Ovary (tissue), 3 donors: ENCODE data around the gene BRSK2.

Source experiments
- CTCF ChIP-seq, 3 donors: fragments of 450-650 bp in 2 of 3; fragments of 200-600 bp in 1 of 3; IDR thresholded peaks; one replicate each; pipeline versions ENCODE4 v1.5.1 to v1.8.0; 2016 to 2022; ENCODE audit warnings: antibody characterized with exemption in 3 of 3, mild to moderate bottlenecking in 1 of 3
- POLR2A ChIP-seq: fragments of 450-650 bp; IDR thresholded peaks from one replicate; pipeline ENCODE4 v1.6.1; 2017; ENCODE audit warnings: antibody characterized with exemption, mild to moderate bottlenecking, moderate library complexity
- donor health status: DM: no; HTN: no; CAD: no.

DNA sequence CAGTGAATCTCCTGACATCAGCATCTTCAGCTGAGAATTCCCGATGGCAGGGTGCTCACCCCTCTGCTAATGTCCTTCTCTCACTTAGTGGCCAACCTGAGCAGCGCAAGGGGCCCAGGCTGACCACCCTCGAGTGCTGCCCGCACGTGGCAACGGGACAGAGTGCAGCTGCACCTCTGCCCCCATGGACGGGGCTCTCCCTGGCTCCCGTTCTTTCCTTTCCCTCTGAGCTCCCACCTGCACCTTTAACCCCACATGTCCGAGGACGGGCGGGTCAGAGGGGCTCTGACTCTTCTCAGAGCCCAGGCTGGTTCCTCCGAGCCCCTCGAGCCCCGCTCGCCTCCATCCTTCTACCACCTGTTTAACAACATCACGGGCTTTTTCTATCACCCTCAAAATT is 77.0 kb downstream of the BRSK2 start:
- TF ChIP-seq CTCF (IDR thresholded peaks at IDR 0.05) = no peak
- TF ChIP-seq POLR2A = no peak
